Psoas muscle (tissue), 8 donors: ENCODE measurements around the gene IP6K1. TPM values are rescaled to one million over a fixed set of nuclear protein-coding genes. Genes with fewer than 3 reads are reported as not detected.

ENCODE experiments used
- ATAC-seq, 4 donors: fragments of 200-7000 bp; cut with Tn5 transposase; one replicate each; pipeline ENCODE4 v1.9.1; 2020; ENCODE audit warnings: moderate library complexity in 3 of 4, mild to moderate bottlenecking in 2 of 4
- DNase-seq, 2 donors: peaks; one replicate each; pipeline ENCODE4 v3.0.0-alpha.2; 2020
- H3K27ac ChIP-seq: fragments of 200-600 bp; one replicate; pipeline ENCODE4 v1.8.0; 2022
- H3K27me3 ChIP-seq, 3 donors: fragments of 200-600 bp in 1 of 3; one replicate each; pipeline versions ENCODE4 v1.6.1 to v1.8.0; 2013 to 2022; ENCODE audit warnings: low read length in 2 of 3, mild to moderate bottlenecking in 2 of 3, moderate library complexity in 1 of 3; ENCODE audit not compliant: insufficient read depth in 3 of 3
- H3K36me3 ChIP-seq, 2 donors: fragments of 200-600 bp in 1 of 2; one replicate each; pipeline versions ENCODE4 v1.6.1 to v1.8.0; 2013 to 2022; ENCODE audit warnings: low read depth in 1 of 2, mild to moderate bottlenecking in 1 of 2, moderate library complexity in 1 of 2; ENCODE audit not compliant: insufficient read depth in 1 of 2
- H3K4me1 ChIP-seq: fragments of 200-600 bp; one replicate; pipeline ENCODE4 v1.8.0; 2022
- H3K4me3 ChIP-seq: fragments of 200-600 bp; one replicate; pipeline ENCODE4 v1.8.0; 2022; ENCODE audit warnings: mild to moderate bottlenecking
- H3K9me3 ChIP-seq: fragments of 200-600 bp; one replicate; pipeline ENCODE4 v1.8.0; 2022
- CTCF ChIP-seq: fragments of 200-600 bp; IDR thresholded peaks from one replicate; pipeline ENCODE4 v1.8.0; 2022; ENCODE audit warnings: antibody characterized with exemption
- WGBS, 3 donors: extraction: QIAGEN DNeasy Blood & Tissue Kit; methylation state at CpG; one replicate each; pipeline versions ENCODE4 v1.1.6 to v1.1.7; 2013; 5-methylcytosine and 5-hydroxymethylcytosine counted together
- intact Hi-C, 2 donors: fragments of 100-400 bp; cut with DNase I; formaldehyde crosslinking; loops; one replicate each; pipeline versions ENCODE4 v1.11.0 to v1.14.2; 2022
- polyA plus RNA-seq, 3 donors: library from polyadenylated mRNA; stranded (reverse); fragments of 200-250 nt; gene quantifications; one replicate each; pipeline ENCODE4 v1.2.3, GENCODE V29; 2013
- total RNA-seq, 4 donors: library from RNA; stranded (reverse); fragmentation: NEBNext Ultra II Directional in 2 of 4; extraction: Animal tissue kit (Norgen Biotek cat#: 25700) in 2 of 4; gene quantifications; one replicate each; pipeline versions ENCODE4 v1.2.1 to v1.2.4, GENCODE V29; 2021 to 2023
- donor health status: healthy with polysubstance abuse.
- donor health status: DM: no; HTN: no; CAD: no; lungs with moderate emphysema.
- donor health status: Bipolar disorder and iron deficiency.
- donor health status: healthy.
- donor health status: DM: yes; HTN: yes; CAD: no.
- donor health status: DM: no; HTN: no; CAD: no.
- donor health status: DM: no; HTN: no; CAD: no.
- donor health status: DM: yes; HTN: yes; CAD: no.

Gene IP6K1
- total and polyA plus RNA-seq, 7 donors = 9.1 to 16.1 (median 12.3) TPM

DNA sequence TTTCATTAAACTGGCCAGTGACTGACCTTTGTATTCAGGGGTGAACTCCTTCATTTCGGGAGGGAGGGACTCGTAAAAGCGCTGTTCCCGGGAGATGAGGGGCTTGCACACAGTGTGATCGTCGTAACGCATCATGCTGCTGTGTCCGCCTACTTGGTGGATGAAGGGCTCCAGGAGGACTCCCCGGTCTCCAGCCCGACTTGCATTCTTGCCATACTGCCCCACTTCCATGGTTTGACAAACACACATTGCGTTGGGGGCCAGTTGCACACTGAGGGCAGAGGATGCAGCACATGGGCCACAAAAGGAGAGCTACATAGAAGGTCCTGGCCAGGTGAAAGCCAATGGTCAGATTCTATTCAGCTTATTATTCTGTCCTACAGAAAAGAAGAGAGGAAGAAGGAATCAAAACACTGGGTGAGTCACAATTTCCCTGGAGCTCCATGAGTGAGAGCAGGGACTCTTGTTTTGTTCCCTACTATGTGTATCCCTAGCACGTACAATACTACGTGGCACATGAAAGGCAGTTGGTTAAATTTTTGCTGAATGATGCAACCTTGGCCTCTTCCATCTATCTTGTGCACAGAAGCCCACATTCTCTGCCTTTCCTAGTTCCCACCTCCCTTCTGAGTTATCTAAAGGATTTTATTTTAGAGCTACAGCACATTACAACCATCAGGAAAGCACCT lies 38.4 kb downstream of the IP6K1 start:
- intact Hi-C loops = no loop called here
- H3K4me3 ChIP-seq = no peak overlapping the region
- WGBS, 3 donors = 87 to 92% (median 88%) methylated on average over 13 of the region's 13 CpGs
- TF ChIP-seq CTCF = no peak
- H3K4me1 ChIP-seq = no peaks in the 10 kb centered on the region
- H3K9me3 ChIP-seq = no peaks in the 10 kb centered on the region
- peaks cover 11 to 45% of the 10 kb centered on the region in 2 donors for H3K36me3 ChIP-seq
- no peak overlapping the region for H3K27ac ChIP-seq
- ATAC-seq (no peak), DNase-seq (no peak)
- no peaks in the 10 kb centered on the region for H3K27me3 ChIP-seq

DNA sequence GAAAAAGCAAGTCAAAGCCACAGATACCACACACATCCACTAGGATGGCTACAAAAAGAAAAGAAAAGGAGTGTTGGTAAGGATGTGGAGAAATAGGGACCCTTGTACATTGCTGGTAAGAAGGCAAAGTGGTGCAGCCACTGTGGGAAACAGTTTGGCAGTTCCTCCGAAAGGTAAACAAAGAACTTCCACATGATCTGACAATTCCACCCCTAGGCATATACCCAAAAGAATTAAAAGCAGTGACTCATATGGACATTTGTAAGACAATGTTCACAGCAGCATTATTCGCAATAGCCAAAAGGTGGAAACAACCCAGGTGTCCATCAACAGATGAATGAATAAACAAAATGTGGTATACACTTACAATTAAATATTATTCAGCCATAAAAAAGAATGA lies 40.4 kb downstream of the IP6K1 start:
- Histone ChIP-seq H3K9me3 (no peaks in the 10 kb centered on the region), H3K36me3 (peaks cover 11 to 49% of the 10 kb centered on the region in 2 donors), H3K4me3 (no peak overlapping the region), H3K4me1 (no peaks in the 10 kb centered on the region), H3K27ac (no peak overlapping the region), H3K27me3 (no peaks in the 10 kb centered on the region)
- ATAC-seq (peak in 2 of 4 donors; percentile 44 to 60), DNase-seq (no peak)
- intact Hi-C loops = no loop called here
- WGBS, 3 donors = 91 to 98% (median 97%) methylated on average over 2 of the region's 2 CpGs
- TF ChIP-seq CTCF = no peak

DNA sequence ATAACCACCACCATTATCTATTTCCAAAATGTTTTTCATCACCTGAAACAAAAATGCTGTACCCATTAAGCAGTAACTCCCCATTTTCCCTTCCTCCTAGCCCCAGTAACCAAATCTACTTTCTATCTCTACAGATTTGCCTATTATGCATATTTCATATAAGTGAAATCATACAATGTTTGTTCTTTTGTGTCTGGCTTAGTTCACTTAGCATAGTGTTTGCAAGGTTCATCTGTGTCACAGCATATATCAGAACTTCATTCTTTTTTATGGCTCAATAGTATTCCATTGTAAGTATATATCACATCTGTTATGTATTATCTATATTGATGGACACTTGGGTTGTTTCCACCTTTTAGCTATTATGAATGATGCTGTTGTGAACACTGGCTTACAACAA lies 45.9 kb downstream of the IP6K1 start:
- Histone ChIP-seq H3K27ac (no peak overlapping the region), H3K4me1 (no peaks in the 10 kb centered on the region), H3K9me3 (no peaks in the 10 kb centered on the region), H3K4me3 (no peak overlapping the region), H3K27me3 (no peaks in the 10 kb centered on the region), H3K36me3 (peaks cover 5 to 55% of the 10 kb centered on the region in 2 donors)
- ATAC-seq (no peak), DNase-seq (no peak)
- intact Hi-C loops = no loop called here
- no peak for TF ChIP-seq CTCF

DNA sequence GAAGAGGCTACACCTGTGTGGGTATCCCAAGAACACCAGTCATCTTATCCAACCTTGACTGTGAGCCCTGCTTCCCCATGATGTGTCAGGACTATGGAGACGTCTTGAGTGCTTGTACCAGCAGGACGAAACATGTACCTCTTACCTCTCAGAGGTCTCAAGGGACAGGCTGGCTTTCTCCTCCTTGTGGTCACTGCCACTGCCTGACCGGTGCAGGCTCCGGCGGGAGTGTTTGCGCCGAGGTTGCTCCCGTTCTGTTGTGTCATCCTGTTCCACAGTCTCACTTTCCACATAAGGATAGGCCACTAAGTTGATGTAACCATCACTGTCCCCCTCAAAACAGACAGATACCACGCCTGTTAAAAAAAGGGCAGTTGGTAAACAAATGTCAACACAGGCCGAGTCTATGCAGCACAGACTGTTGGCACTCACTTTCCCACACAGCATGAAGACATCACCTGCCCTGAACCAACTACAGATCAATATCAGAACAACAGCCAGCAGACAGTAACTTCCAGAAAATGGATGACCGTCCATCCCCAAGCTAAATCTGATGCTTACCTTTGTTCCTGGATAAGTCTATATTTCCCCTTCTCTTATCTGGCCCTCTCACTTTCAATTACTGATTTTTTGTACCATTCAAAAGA lies 48.2 kb downstream of the IP6K1 start:
- WGBS, 3 donors = 94 to 95% (median 94%) methylated on average over 11 of the region's 11 CpGs

More for the DNA sequence above, 48.2 kb downstream of the IP6K1 start:
- DNase-seq (no peak), ATAC-seq (no peak)
- Histone ChIP-seq H3K27ac (no peak overlapping the region), H3K4me1 (no peaks in the 10 kb centered on the region), H3K9me3 (no peaks in the 10 kb centered on the region), H3K27me3 (no peaks in the 10 kb centered on the region), H3K4me3 (no peak overlapping the region), H3K36me3 (peaks cover 6 to 64% of the 10 kb centered on the region in 2 donors)
- intact Hi-C loops = no loop called here
- TF ChIP-seq CTCF = no peak
